Muscle of leg (tissue), 11 donors: ENCODE measurements around the gene PSMA7. TPM values are rescaled to one million over a fixed set of nuclear protein-coding genes. Genes with fewer than 3 reads are reported as not detected.

ENCODE experiments used
- DNase-seq: peaks from one replicate; pipeline ENCODE4 v3.0.0; 2013
- H3K27ac ChIP-seq: one replicate; pipeline ENCODE4 v1.5.1; 2013; ENCODE audit warnings: mild to moderate bottlenecking, low read length, control low read depth
- H3K27me3 ChIP-seq: one replicate; pipeline ENCODE4 v1.6.1; 2013; ENCODE audit warnings: low read length; ENCODE audit not compliant: control insufficient read depth, insufficient read depth
- H3K36me3 ChIP-seq: one replicate; pipeline ENCODE4 v1.6.1; 2013; ENCODE audit warnings: low read length; ENCODE audit not compliant: control insufficient read depth, insufficient read depth
- H3K4me1 ChIP-seq: one replicate; pipeline ENCODE4 v1.6.1; 2013; ENCODE audit warnings: low read length; ENCODE audit not compliant: control insufficient read depth, insufficient read depth
- H3K4me3 ChIP-seq: one replicate; pipeline ENCODE4 v1.5.1; 2013; ENCODE audit warnings: low read length, control low read depth
- H3K9me3 ChIP-seq: replicated peaks from 2 replicates; pipeline ENCODE4 v1.6.1; 2013; ENCODE audit warnings: low read depth, low read length; ENCODE audit not compliant: control insufficient read depth
- WGBS: methylation state at CpG from one replicate; pipeline ENCODE4 v1.1.5; 2013; ENCODE audit warnings: missing lambda C conversion rate; ENCODE audit not compliant: insufficient coverage; 5-methylcytosine and 5-hydroxymethylcytosine counted together
- polyA plus RNA-seq, 8 donors: library from polyadenylated mRNA; unstranded; fragments of 120-200 nt; gene quantifications; one replicate each; pipeline versions ENCODE4 v1.2.1 to v1.2.3, GENCODE V29; 2013; ENCODE audit warnings: inconsistent platforms in 1 of 8, low replicate concordance in 1 of 8; ENCODE audit not compliant: insufficient read length in 8 of 8, insufficient read depth in 1 of 8
- total RNA-seq: library from RNA; stranded (reverse); fragments of 120-200 nt; gene quantifications from one replicate; pipeline ENCODE4 v1.2.4, GENCODE V29; 2013

PSMA7 gene
- total and polyA plus RNA-seq, 9 donors, result 154 to 227 (median 164) TPM

- no peak for DNase-seq
- 100% methylated on average over 1 of the region's 15 CpGs for WGBS
- Histone ChIP-seq H3K36me3 (no peaks in the 10 kb centered on the region), H3K4me1 (no peaks in the 10 kb centered on the region), H3K27ac (no peak overlapping the region), H3K27me3 (peaks cover 10% of the 10 kb centered on the region), H3K9me3 (no peaks in the 10 kb centered on the region), H3K4me3 (no peak overlapping the region)
Measured at GRCh38 chr20:62088258-62089127, 54.7 kb downstream of the PSMA7 start.

- peaks cover 11% of the 10 kb centered on the region for H3K27me3 ChIP-seq
- DNase-seq, result no peak
- no peaks in the 10 kb centered on the region for H3K9me3 ChIP-seq
- no peak overlapping the region for H3K4me3 ChIP-seq
- no peaks in the 10 kb centered on the region for H3K36me3 ChIP-seq
- 96% methylated on average over 17 of the region's 17 CpGs for WGBS
- no peaks in the 10 kb centered on the region for H3K4me1 ChIP-seq
- H3K27ac ChIP-seq, result no peak overlapping the region
Measured at GRCh38 chr20:62087632-62088031, 55.6 kb downstream of the PSMA7 start.

- WGBS, result 28% methylated on average over 11 of the region's 11 CpGs
- no peaks in the 10 kb centered on the region for H3K4me1 ChIP-seq
- H3K4me3 ChIP-seq, result no peak overlapping the region
- no peak overlapping the region for H3K27ac ChIP-seq
- H3K9me3 ChIP-seq, result no peaks in the 10 kb centered on the region
- H3K36me3 ChIP-seq, result no peaks in the 10 kb centered on the region
- DNase-seq, result no peak
- H3K27me3 ChIP-seq, result peaks cover 11% of the 10 kb centered on the region
Measured at GRCh38 chr20:62087227-62087626, 56.0 kb downstream of the PSMA7 start.

Other genes starting within 250 kb of the PSMA7 start
- 5.1 TPM for gene TAF4, start 77.5 kb downstream of the PSMA7 start, total RNA-seq
- gene TAF4, start 77.5 kb downstream of the PSMA7 start, polyA plus RNA-seq, result 10 to 100 TPM in 6 of 8 donors, 1 to 10 TPM in 2; 9.7 to 21.5 (median 13.0) TPM
- gene LSM14B, start 20.9 kb downstream of the PSMA7 start, total RNA-seq, result 57.1 TPM
- 10 to 100 TPM; 69.1 to 83.1 (median 73.5) TPM for gene LSM14B, start 20.9 kb downstream of the PSMA7 start, polyA plus RNA-seq
- gene SS18L1, start 375 bp upstream of the PSMA7 start, total RNA-seq, result 12.9 TPM
- 10 to 100 TPM; 11.2 to 17.3 (median 14.4) TPM for gene SS18L1, start 375 bp upstream of the PSMA7 start, polyA plus RNA-seq
- 22.7 TPM for gene MTG2, start 39.6 kb upstream of the PSMA7 start, total RNA-seq
- 10 to 100 TPM; 22.2 to 30.0 (median 27.0) TPM for gene MTG2, start 39.6 kb upstream of the PSMA7 start, polyA plus RNA-seq
- gene HRH3, start 76.9 kb upstream of the PSMA7 start, total RNA-seq, result 0.35 TPM
- gene HRH3, start 76.9 kb upstream of the PSMA7 start, polyA plus RNA-seq, result 1 to 10 TPM in 1 of 8 donors, under 1 TPM in 7; 0.09 to 1.3 (median 0.54) TPM
- 33.6 TPM for gene OSBPL2, start 95.1 kb upstream of the PSMA7 start, total RNA-seq
- 10 to 100 TPM; 21.6 to 29.2 (median 24.7) TPM for gene OSBPL2, start 95.1 kb upstream of the PSMA7 start, polyA plus RNA-seq
- gene ADRM1, start 159.6 kb upstream of the PSMA7 start, total RNA-seq, result 62.2 TPM
- 10 to 100 TPM; 53.6 to 65.6 (median 58.6) TPM for gene ADRM1, start 159.6 kb upstream of the PSMA7 start, polyA plus RNA-seq
- 30.9 TPM for gene LAMA5, start 223.9 kb upstream of the PSMA7 start, total RNA-seq
- 100 to 1,000 TPM in 1 of 8 donors, 10 to 100 TPM in 7; 42.4 to 107 (median 78.8) TPM for gene LAMA5, start 223.9 kb upstream of the PSMA7 start, polyA plus RNA-seq
- gene RPS21, start 243.7 kb upstream of the PSMA7 start, total RNA-seq, result 1,496 TPM
- 1,000 to 10,000 TPM; 1,129 to 1,597 (median 1,375) TPM for gene RPS21, start 243.7 kb upstream of the PSMA7 start, polyA plus RNA-seq